Glomerular endothelial cell (primary cell): Measurements from ENCODE around the gene ENTREP3. TPM values are rescaled to one million over a fixed set of nuclear protein-coding genes. Genes with fewer than 3 reads are reported as not detected.
"Not testable (repeated sequence)": the region's sequence is repeated elsewhere in the genome, so short reads cannot be mapped to it uniquely, and the experiment has no call there.

ENCODE experiments used
- DNase-seq: peaks from one replicate; pipeline ENCODE4 v3.0.0-alpha.2; 2011; ENCODE audit warnings: low read depth, low spot score; ENCODE audit errors: extremely low read depth
- total RNA-seq: library from RNA; depleted of rRNA; stranded (reverse); fragments of >200 nt; gene quantifications from 2 replicates; pipeline ENCODE4 v1.2.3, GENCODE V29; 2015

ENTREP3 gene
- total RNA-seq, 1 donor from 2014 or later: 46.3 TPM

- no peak for DNase-seq
These were observed 1.5 kb downstream of the ENTREP3 start for GRCh38 chr1:155253797-155254196.

DNA sequence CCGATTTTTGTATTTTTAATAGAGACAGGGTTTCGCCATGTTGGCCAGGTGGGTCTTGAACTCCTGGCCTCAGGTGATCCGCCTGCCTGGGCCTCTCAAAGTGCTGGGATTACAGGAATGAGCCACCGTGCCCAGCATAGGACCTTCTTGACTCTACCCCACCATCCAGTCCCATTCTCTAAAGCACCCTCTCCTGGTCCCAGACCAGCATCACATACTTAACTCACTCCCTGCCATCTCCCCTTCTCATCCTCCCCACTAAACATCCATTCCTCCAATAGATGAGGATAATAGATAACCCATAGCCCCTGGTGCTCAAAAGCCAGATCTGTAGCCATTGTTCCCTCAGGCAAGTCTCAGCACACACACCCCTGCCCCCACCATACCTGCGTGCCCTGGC, 2.1 kb downstream of the ENTREP3 start:
- DNase-seq: no peak

DNA sequence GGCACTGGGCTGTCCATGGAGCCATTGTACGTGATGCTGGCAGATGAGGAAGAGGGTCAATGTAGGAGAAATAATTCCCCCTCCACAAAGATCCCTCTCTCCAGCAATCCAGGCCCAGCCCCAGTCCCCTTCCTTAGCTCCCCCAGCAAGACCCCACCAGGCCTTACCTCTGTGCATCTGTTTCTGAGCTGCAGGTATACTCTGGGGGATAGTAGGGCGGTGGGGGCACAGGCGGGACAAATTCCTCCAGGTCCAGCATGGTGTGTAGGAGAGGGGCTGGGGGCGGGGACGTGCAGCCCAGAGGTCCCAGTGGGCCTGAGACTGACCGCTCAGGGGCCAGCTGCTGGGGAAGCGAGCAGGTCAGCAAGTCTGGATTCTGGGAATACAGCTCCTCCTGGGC, 3.7 kb downstream of the ENTREP3 start:
- DNase-seq: no peak

- DNase-seq: no peak
These were observed 4.4 kb downstream of the ENTREP3 start for GRCh38 chr1:155250633-155251449.

DNA sequence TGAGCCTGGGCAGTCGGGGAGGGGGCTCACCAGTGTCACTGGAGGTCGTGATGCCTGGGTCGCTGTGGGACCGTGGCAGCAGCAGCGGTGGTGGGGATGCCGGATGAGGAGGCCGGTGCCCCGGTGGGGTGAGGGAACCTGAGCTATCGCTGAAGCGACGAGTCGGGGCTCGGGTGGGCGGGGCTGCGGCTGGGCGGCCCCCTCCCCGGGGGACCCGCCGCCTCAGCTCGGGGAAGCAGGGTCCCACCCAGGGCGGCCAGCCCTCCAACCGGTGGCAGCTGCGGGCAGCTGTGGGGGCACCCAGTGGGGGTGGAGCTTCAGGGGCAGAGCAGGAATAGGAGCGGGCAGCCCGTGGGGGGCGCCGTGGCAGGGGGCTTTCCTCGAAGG, 5.0 kb downstream of the ENTREP3 start:
- no peak for DNase-seq

GRCh38 chr1:155247667-155248553, 7.4 kb downstream of the ENTREP3 start:
- DNase-seq: no peak

DNA sequence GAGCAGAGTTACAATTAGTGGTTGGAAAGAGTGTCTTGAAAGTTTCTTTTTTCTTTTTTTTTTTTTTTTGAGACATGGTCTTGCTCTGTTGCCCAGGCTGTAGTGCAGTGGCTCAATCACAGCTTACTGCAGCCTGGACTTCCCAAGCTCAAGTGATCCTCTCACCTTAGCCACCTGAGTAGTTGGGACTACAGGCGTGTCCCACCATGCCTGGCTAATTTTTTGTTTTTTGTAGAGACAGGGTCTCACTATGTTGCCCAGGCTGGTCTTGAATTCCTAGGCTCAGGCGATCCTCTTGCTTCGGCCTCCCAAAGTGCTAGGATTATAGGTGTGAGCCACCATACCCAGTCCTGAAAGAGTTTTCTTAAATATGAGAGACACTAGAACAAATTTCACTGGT, 8.5 kb downstream of the ENTREP3 start:
- not testable (repeated sequence) for DNase-seq

DNA sequence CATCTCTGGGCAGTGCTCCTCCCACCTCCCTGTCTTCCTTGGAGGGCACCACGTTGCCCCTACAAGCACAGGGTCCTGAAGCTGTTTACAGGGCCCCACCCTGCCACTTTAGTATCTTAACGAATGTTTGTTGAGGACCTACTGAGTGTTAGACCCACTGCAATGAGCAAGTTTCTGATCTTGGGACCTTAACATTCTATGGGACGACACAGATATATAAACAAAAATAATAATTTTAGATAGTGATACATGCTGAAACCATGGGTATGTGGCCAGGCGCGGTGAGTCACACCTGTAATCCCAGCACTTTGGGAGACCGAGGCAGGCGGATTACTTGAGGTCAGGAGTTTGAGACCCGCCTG, 10.1 kb downstream of the ENTREP3 start:
- DNase-seq: no peak

DNA sequence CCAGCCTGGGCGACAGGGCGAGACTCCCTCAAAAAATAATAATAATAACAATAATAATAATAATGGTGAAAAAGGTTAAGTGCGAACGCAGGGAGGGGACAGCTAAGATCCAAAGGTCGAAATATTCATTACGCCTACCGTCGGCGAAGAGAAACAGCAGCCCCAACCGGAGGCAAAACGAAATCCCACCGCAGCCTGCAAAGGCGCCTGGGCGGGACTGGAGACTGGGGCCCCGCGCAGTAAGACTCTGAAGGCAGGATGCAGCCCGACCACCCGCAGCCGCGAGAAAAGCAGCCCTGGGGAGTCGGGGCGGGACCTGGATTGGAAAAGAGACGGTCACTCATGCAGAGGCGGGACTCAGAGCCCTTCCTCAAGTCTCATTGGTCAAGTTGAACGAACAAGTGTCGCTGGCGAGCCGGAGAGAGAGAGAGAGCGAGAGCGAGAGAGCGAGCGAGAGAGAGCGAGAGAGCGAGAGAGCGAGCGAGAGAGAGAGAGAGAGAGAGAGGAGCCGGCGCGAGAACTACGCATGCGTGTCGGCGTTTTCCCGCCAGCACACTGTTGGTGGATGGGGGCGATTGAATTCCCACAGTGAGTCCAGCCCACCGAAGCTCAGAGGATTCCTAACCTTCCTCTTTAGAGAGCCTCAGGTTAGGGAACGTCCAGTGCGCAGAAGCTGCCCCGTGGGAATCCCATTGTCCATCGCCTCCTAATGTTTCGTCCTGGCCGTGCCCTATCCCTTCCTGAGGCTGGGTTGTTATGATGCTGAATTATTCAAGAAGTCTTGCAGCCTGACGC, 10.7 kb downstream of the ENTREP3 start:
- DNase-seq: peak; percentile 92

- DNase-seq: no peak
These were observed 12.4 kb downstream of the ENTREP3 start for GRCh38 chr1:155242805-155243358.

DNA sequence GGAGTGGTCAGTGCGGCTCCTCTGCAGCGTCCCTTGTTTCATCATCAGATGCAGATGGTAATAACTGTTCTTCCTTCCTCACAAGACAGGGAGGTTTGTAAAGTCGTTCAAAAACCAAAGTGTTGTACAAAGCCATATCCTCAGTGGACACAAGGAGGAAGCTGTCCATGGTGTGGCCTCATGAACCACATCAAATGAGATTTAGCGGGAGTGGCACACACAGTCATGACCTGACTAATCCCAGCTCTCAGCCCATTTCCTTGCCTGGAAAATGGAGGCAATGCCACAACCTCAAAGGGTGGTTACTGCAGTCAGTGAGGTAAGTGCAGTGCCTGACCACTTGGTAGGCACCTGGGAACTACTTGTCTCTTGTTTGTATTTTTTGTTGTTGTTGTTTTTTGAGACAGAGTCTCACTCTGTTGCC, 13.4 kb downstream of the ENTREP3 start:
- no peak for DNase-seq

- DNase-seq: no peak
These were observed 14.1 kb downstream of the ENTREP3 start for GRCh38 chr1:155241069-155241679.

DNA sequence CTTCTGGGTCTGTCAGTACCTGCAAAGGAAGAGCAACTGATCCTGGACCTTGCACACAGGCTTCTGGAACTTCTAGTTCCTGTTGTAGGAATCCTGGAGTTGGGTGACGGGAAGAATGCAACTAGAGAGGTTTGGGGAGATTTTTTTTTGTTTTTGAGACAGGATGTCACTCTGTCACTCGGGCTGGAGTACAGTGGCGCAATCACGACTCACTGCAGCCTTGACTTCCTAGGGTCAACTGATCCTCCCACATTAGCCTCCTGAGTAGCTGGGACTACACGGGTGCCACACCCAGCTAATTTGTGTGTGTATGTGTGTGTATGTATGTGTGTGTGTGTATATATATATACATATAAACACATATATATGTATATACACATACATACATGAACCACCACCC, 18.8 kb downstream of the ENTREP3 start:
- DNase-seq: no peak

GRCh38 chr1:155235375-155235774, 19.9 kb downstream of the ENTREP3 start:
- not testable (repeated sequence) for DNase-seq

DNA sequence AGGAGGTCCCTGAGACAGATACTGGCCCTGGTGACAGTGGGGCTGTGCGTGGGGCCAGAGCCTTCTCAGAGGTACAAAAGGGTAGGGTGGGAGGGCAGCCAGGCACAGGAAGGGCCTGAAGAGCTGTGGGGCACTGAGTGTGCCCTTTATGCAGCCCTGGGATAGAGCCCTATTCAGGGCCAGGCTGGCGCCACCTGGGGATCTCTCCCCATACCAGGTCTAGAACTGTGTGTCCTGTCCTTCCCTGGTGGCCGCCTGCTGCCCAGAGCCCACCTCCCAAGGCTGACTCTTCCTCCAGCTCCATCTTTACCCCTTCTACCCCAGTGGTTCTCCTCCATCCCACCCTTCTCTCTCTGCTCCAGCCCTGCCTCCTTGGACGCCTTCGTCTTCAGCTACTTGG, 21.8 kb downstream of the ENTREP3 start:
- DNase-seq: not testable (repeated sequence)

- DNase-seq: not testable (repeated sequence)
These were observed 23.0 kb downstream of the ENTREP3 start for GRCh38 chr1:155232001-155232978.

- DNase-seq: not testable (repeated sequence)
These were observed 24.0 kb downstream of the ENTREP3 start for GRCh38 chr1:155231302-155231701.

DNA sequence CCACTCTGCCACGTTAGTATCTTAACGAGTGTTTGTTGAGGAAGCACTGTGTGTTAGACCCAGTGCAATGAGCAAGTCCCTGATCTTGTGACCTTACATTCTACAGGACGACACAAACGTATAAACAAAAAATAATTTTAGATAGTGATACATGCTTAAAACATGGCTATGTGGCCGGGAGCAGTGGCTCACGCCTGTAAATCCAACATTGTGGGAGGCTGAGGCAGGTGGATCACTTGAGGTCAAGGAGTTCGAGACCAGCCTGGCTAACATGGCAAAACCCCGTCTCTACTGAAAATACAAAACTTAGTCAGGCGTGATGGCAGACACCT, 27.2 kb downstream of the ENTREP3 start:
- DNase-seq: no peak
